ENCODE results near the gene CYB561D2.

Gene CYB561D2

GRCh38 chr3:50322386-50323091 is 28.1 kb upstream of the CYB561D2 start, which contains the start of gene HYAL2:
Gene HYAL2, minus strand, starts transcription at chr3:50322745. Its CDS starts 2,256 bp downstream, at chr3:50320489.
- no peak for TF ChIP-seq RAD21 (IDR thresholded peaks at IDR 0.05; ENCODE audit: low read depth)
- TF ChIP-seq TAF1 (IDR thresholded peaks at IDR 0.05; ENCODE audit: low read depth): no peak
- TF ChIP-seq CREB1 (IDR thresholded peaks at IDR 0.05; ENCODE audit: low read depth): no peak
- no peak for TF ChIP-seq ZBTB7A (IDR thresholded peaks at IDR 0.05; ENCODE audit: low read depth)
- TF ChIP-seq YY1 (IDR thresholded peaks at IDR 0.05; ENCODE audit: low read depth): no peak
- TF ChIP-seq FOXM1 (IDR thresholded peaks at IDR 0.05; ENCODE audit: borderline replicate concordance, low read depth): no peak
- no peak for TF ChIP-seq NFIC (IDR thresholded peaks at IDR 0.05)
- TF ChIP-seq USF1 (IDR thresholded peaks at IDR 0.05): no peak
- TF ChIP-seq TEAD4 (IDR thresholded peaks at IDR 0.05): no peak
- TF ChIP-seq TCF12 (IDR thresholded peaks at IDR 0.05; ENCODE audit: low read depth): no peak
- TF ChIP-seq CEBPB (IDR thresholded peaks at IDR 0.05): no peak
- no peak for TF ChIP-seq EGR1 (IDR thresholded peaks at IDR 0.05)
- no peak for TF ChIP-seq MAX (IDR thresholded peaks at IDR 0.05)
- no peak for TF ChIP-seq REST (IDR thresholded peaks at IDR 0.05; ENCODE audit: low read depth)
- no peak for TF ChIP-seq EP300 (IDR thresholded peaks at IDR 0.05; ENCODE audit: borderline replicate concordance)

- no peak for TF ChIP-seq TCF12 (IDR thresholded peaks at IDR 0.05; ENCODE audit: low read depth)
- TF ChIP-seq YY1 (IDR thresholded peaks at IDR 0.05; ENCODE audit: low read depth): no peak
- no peak for TF ChIP-seq MAX (IDR thresholded peaks at IDR 0.05)
- no peak for TF ChIP-seq TEAD4 (IDR thresholded peaks at IDR 0.05)
- no peak for TF ChIP-seq REST (IDR thresholded peaks at IDR 0.05; ENCODE audit: low read depth)
- TF ChIP-seq USF1 (IDR thresholded peaks at IDR 0.05): no peak
- no peak for TF ChIP-seq CREB1 (IDR thresholded peaks at IDR 0.05; ENCODE audit: low read depth)
- no peak for TF ChIP-seq EP300 (IDR thresholded peaks at IDR 0.05; ENCODE audit: borderline replicate concordance)
- no peak for TF ChIP-seq RAD21 (IDR thresholded peaks at IDR 0.05; ENCODE audit: low read depth)
- no peak for TF ChIP-seq CEBPB (IDR thresholded peaks at IDR 0.05)
Measured at GRCh38 chr3:50323092-50323600, 27.5 kb upstream of the CYB561D2 start.

GRCh38 chr3:50323614-50324199 is 27.0 kb upstream of the CYB561D2 start:
- no peak for TF ChIP-seq MAX (IDR thresholded peaks at IDR 0.05)
- TF ChIP-seq REST (IDR thresholded peaks at IDR 0.05; ENCODE audit: low read depth): no peak
- TF ChIP-seq YY1 (IDR thresholded peaks at IDR 0.05; ENCODE audit: low read depth): no peak
- no peak for TF ChIP-seq EP300 (IDR thresholded peaks at IDR 0.05; ENCODE audit: borderline replicate concordance)
- TF ChIP-seq EGR1 (IDR thresholded peaks at IDR 0.05): no peak
- TF ChIP-seq CREB1 (IDR thresholded peaks at IDR 0.05; ENCODE audit: low read depth): no peak
- no peak for TF ChIP-seq USF1 (IDR thresholded peaks at IDR 0.05)
- TF ChIP-seq RAD21 (IDR thresholded peaks at IDR 0.05; ENCODE audit: low read depth): no peak
- no peak for TF ChIP-seq TCF12 (IDR thresholded peaks at IDR 0.05; ENCODE audit: low read depth)

Measured in Ishikawa (cell line).